Mucosa of gallbladder (tissue), 1 donor: ENCODE results near the gene GRM3. TPM values are rescaled to one million over a fixed set of nuclear protein-coding genes. Genes with fewer than 3 reads are reported as not detected.

Source experiments
- DNase-seq: peaks from one replicate; pipeline ENCODE4 v3.0.0-alpha.2; 2020; ENCODE audit warnings: low spot score
- total RNA-seq: library from RNA; stranded (reverse); gene quantifications from one replicate; pipeline ENCODE4 v1.2.1, GENCODE V29; 2021
- donor health status: DM: no; HTN: no; CAD: no.

Gene GRM3
- total RNA-seq, 1 donor from 2014 or later, result 0.09 TPM

DNA sequence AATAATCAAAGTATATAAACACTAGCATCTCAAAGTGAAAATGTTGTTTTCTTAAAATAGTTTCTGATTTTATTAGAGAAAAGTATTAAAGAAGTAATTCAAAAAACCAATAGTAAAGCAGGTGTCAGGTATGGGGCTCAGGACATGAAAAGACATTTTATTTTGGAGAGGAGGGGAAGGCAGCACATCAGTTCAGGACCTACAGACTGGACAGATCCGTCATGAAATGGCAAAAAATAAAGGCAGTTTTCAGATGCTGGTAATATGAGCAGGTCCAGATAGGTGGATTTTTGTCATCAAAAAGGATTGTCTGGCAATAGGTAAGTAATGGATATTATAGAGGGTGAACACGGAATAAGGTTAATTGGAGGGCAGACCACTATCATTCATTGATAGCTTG is 49.0 kb downstream of the GRM3 start:
- no peak for DNase-seq

DNA sequence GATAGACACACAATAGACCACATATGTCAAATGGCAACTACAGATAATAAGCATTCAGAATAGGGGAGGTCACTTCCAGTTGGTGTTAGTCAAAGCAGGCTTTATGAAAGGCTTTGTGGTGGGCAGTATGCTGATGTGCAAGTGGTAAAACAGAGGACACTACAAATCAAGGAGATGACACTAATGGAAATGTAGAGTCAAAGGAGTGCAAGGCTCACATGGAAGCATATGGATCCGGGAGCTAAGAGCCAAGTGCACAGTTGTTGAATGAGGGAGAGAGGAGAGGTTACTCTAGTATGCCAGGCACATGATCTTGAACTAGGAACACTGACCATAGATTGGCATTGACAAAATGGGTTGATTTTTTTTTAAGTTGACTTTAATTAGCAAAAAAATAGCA is 62.7 kb downstream of the GRM3 start:
- DNase-seq, result no peak

DNA sequence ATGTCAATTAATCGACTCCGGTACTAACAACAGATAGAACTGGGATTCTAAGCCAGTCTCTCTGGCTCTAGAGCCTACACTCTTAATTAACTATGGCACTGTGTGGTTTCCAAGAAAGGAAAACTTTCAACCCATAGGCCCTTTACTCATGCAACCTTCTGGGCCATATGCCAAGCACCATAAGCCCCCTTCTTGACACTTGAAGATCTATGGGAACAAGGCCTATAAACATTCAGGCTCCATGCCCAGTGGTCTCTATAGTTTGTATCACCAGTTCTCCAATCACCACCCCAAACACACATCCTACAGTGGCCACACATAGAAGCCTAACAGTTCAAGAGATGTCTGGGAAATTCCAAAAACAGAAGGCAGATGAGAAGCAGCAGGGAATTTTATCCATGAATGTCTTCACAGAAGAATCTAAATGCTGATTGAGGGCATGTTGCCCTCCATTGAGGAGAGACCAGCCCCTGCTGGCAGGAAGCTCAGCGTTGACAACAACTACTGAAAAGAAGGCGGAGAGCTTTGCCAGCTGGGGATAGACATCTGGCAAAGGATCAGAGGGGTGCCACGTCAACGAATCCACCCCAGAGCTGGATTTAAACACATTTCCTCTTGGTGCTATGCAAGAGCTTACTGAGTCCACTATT is 64.4 kb downstream of the GRM3 start:
- no peak for DNase-seq

DNA sequence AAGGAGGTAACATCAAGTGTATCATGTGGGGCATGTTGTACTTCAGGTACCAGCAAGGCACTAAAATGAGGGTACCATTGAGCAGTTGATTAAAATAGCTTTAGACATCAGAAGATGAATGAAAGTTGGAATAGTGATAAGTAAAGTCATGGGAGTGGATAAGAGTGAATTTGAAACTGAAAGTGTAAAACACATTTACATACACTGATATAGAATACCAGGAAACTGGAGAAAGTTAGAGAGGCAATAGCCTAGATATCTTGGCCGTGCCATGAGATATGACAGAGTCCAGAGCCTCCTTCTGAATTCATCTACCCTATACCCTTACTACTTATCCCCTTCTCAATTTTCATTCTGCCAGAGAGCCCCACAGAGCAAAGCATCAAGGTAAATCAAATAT is 76.6 kb downstream of the GRM3 start:
- no peak for DNase-seq

DNA sequence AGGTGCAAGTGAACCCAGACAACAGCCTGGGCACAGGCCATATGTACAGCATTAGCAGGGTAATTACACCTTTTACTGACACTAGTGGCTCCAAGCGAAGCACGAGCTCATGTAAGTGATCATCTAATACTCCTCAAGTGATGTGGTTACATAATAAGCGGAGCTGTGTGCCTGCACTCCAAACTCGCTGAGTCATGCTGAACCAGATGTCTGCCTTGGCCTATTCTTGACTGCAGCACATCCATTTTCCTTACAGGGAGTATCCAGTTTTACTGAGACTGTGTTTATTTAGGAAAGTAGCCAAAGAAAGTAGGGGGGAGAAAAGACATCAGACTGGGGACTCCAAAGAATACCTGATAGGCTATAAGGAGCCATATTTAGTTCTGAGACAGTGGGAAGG is 90.1 kb downstream of the GRM3 start:
- DNase-seq, result no peak

DNA sequence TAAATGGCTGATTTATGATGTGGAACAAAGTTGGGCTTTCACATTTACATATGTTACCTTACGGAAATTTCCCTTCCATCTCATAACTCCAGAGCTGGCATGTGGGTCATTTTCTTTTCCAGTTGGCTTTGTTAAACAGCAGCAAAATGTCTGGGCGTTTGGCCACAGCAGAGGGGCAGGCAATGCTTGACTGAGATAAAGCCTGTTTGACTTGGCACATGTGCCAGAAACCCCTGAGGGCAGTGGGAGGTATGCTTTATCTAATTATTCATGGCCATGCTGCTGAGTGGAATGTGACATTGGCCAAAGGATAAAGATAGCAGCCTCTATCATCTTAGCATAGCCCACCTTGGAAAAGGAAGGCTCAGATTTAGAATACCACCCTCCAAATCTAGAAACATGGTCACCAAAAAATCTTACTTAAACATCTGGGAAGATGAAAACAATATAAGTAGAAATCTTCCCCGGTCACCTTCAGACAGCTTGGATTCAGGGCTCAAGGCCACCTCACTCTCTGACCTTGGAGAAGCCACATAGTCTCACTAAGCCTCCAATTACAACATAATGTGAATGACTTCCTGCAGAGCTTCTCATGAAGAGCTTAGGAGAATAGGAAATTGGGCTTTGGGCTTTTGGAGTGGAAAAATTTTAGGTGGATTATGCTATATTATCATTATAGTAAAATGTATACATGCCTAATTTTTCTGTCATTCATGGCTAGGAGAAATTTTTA is 101.5 kb downstream of the GRM3 start:
- peak; percentile 24 for DNase-seq

DNA sequence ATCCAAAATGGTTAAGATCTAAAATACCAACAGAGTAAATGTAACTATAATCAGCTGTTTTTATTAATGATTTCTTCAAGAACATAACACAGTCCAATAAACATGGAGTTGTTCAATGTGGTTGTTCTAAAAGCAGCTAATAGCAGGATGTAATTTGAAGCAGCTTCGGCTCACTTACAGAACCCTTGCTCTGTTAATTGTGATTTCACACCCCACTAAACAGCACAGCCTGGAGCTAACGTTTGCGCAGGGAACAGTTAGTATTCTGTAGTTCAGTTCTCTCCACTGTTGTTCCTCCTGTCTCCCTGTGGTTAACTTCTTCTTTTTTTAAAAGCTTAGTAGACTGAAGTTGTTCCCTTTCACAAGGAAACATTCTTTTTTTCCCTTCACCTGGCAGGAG is 104.0 kb downstream of the GRM3 start:
- no peak for DNase-seq

DNA sequence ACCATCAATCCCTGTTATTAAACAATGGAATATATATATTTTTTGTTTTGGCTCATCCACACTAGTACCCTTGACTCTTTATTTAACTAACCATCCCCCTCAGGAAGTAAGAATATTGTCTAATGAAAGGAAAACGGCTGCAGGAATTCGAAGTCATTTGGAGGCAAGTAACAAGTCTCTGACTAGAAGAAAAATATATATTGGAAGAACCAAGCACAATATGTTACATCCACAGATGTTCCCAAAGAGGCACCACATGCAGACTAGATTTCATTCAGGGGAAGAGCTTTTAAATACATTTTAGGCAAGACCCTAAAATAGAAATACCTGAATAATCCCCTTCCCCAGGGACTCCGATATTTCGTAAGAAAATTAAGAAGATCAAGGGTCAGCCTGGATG is 104.5 kb downstream of the GRM3 start:
- DNase-seq, result no peak

DNA sequence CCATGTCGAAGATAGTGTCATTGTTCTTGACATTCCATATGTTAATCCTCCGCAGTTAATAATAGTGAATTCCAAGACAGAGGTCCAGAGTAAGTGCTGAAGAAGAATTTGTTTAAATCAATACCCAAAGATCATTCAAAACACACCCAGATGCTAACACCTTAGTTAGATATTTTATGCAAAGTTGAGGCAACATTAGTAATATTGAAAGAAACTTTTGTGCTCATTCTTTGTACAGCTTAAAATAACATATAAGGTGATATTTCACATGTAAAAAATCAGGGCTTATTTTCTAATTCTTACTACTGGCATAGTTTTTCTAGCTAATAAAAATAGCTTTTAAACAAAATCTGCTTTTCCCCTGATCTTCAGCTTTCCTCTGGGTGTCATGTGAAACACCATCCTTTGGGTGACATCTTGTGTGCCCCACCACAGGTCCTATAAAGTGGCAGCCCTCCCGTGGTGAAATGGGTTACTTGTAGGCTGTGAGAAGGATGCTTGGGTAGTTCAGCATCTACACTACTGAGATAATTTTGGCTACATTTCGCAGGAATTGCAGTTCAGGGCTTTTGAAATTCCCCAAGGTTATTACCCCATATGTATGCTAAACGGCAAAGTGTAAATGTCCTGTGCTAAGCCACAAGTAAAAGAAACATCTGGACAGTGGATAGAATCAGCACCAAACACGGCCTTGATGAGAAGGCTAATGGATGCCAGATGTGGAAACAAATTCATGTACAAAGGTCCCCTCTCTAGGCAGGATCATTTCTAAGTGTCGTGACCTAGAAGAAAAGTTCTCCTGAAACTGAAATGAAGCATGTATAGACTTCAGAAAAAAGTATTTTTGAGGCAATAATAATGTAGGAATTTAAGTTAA is 105.4 kb downstream of the GRM3 start:
- no peak for DNase-seq

DNA sequence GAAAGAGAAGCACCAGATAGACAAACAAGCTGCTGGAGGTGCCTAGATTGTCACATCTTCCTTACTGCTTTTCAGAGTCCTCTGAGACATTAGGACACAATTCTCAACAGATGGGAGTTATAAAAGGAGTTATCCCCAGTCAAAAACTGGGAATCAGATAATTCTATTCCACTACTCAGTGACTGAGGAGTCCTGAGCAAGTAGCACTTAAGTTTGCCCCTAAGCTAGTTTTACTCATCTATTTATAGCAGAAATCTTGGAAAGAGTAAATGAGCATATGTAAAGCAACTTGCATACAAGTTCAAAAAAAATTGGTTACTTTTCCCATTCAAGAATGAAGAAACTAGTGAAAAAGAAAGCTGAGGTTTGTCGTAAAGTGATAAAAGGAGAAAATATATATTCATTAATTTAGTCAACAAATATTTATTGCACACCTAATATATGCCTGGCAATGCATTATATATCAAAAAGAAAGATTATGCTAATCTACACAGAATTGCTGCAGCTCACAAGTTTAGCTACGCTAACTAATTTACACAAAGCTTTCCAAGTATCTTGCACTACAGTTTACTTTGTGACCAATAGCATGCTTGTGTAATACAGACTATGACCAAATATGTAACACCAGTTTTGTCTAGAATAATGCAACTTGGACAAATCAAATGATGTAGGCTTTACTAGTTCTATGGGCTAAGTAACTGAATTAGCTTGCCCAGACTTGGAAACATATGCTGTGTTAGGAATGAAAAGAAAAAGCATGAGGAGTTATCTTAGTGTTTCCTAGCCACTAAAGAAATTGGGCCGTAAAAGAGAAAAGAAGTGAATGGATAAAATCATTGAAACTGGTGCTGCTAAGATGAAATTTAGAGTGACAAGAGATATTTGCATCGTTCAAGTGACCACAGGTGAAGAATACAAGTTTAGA is 106.3 kb downstream of the GRM3 start:
- no peak for DNase-seq

DNA sequence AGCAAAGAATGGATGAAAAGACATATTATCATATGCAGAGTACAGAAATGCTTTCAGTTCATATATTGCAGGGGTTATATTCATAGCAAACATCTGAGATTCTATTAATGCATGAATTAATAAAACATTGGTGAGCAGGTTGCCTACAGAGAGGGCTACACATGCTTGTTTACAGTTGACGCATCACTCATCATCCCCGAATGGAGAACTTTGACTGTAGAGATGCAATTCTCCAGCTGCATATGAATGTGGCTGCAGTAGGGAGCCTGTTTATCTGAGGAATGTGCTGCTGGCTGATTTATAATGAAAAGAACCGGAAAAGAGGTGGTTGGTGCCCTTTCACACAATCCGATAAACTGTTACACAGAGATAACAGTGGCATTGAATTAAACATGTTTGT is 116.5 kb downstream of the GRM3 start:
- no peak for DNase-seq

DNA sequence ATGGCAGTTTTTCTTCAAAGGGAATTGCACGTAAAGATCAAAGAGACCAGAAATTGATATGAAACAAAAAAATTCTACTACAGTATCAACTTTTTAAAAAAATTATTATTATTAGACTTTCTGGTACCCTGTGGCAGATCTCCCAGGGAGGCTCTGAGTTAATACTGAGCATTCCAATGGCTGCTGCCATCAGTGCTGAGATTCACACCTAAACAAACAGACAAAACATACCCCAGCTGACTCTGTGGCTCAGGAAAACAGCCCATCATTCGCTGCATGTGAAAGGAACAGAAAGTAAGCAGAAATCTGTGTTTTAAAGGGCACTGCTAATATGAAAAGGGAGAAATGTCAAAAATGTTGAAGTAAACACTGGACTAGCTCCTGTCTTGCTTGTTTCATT is 118.4 kb downstream of the GRM3 start:
- DNase-seq, result no peak

DNA sequence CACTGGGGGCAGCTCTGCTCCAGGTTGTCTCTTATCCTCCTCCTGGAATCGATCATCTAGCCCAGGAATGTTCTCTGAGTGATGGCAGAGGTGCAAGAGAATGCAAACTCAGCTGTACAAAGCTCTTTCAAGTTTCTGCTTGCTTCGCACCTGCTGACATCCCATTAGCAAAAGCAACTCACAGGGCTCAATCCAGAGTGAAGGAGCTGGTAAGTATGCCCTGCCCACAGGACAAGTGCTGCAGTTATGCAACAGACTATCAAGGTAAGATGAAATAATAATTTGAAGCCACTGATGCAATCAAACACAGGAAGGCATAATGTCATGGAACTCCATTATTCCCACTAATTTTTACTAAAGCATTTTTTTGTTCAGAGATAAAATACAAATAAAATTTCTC is 122.2 kb downstream of the GRM3 start:
- no peak for DNase-seq

DNA sequence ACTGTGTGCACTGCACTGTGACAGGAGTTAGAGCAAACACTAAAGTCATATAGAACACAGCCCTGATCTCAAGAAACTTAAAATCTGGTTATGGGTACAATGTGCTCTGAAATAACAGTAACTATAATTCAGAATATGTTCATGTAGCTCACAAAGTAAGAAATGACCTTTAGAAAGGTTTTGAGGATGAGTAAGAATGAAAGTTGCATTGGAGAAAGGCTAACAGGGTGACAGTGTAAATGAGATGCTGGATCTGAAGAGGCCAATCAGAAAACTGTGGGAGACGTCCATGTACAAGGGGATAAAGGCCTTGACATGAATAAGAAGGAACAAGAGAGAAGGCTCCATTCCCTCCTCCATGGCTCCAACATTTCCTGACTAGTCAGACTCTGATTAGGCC is 124.7 kb downstream of the GRM3 start:
- DNase-seq, result no peak

DNA sequence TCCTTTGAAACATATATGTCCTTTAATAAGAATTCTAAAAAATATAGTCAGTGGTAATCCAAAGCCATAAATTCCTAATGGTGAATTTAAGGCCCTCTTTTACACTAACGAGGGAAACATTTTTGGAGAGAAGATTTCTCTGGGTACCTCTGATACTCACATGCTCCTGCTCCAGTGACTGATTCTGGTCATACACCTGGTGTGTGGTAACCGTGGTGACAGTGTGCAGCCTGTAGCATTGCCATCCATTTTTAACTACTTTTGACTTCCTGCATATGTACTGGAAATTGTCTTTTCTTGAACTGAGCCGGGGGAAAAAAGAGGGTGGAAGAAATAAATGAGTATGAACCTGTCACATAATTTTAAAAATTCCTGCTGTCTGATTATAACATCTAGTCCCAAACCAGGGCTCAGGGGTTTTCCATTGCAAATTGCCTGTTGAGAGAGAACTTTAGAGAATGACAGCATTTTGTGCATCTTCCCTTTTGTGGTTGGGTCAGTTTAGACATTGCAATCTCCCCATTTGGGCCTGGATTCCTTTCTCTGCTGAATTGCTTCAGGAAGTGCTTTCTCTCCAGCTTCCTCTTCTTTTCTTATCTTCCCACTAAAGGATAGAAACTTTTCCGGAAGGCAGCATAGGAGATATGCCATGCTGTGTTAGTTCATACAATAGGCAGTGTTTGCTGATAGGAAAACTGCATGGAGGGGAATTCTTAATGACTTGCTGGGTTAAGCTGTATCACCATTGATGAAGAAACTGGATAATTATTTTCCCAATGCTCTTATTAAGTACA is 125.5 kb downstream of the GRM3 start:
- no peak for DNase-seq

DNA sequence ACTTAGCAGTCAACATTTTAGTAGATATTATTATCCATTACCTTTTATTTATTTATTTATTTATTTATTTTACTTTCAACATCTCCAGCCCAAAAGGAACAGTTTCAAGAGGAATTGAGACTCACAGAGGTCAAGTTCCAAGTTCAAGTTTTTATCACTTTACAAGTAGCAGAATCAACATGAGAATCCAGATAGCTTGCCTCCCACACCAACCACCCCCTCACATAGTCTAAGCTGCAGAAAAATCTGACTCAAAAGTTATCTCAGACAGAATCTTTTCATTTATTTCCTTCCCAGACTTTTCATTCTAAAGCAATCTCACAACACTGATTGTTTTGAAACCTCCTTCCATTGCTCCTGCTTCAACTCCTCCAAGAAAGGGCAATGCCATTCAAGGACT is 129.6 kb downstream of the GRM3 start:
- no peak for DNase-seq

DNA sequence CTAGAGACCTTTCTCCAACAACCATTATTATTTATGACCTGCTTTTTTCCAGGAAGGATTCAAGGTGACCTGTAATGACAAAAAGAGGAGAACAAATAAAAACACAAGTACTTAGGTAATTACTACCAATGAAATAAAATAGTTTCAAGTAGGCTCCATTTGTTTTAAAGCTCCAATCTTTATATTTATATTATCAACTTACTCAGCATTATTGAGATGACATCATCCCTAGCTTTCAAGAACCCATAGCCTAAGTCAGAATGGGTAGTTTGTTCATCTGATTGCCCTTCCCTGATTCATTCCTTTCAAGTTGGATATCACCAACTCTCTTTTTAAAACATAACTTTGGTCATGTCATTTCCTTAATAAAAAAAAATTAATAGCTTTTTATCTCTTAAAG is 131.5 kb downstream of the GRM3 start:
- DNase-seq, result no peak

DNA sequence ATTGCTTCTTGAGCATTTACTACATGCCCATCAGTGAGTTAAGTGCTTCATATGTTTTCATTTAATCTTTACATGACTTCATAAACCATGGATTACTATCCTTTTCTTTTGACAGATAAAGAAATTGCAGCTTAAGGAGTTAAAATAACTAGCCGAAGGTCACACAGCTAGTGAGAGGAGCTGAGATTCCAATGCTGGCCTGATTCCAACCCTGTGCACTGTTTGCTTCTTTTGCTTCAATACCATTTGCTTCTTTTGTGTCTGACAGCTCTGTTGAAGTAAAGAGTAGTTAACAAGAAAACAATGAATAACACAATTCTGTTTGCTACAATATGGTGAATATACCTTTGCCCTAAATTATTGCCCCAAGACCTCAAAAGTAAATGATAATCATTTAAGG is 132.4 kb downstream of the GRM3 start:
- DNase-seq, result no peak

DNA sequence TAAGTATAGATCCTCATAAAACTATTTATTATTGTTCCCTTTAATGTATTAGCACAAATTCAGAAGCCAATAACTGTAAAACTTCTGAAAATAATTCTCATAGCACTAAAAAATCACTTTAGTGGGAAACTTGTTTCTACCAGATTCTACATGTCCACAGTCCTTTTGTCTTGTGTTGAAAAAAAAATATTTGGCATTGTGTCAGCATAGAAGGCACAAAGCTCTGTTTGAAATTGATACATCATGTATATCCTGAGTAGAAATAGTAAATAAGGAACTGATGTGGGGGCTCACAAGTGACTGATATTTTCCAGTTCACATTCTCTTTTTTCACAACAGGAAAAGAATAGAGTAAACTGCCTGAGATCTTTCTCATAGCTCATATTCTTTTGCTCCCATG is 134.6 kb downstream of the GRM3 start:
- DNase-seq, result no peak

DNA sequence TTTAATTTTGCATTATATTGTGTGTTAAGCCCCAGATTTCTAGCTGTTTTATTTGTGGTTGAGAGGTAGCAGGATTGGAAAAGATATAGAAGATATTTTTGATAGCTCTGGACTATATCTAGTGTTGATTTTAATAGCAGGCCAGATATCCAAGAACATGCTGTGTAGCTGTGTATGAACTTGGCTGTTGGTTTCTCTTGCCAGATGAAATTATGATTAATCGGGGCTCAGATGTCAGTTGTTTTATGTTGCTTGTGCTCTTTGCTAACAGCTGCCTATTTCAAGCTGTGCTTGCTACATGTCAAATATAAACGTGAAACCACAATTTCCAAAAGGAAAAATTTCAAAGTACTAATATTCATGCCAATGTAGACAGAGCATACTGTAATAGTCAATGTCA is 141.1 kb downstream of the GRM3 start:
- DNase-seq, result no peak

DNA sequence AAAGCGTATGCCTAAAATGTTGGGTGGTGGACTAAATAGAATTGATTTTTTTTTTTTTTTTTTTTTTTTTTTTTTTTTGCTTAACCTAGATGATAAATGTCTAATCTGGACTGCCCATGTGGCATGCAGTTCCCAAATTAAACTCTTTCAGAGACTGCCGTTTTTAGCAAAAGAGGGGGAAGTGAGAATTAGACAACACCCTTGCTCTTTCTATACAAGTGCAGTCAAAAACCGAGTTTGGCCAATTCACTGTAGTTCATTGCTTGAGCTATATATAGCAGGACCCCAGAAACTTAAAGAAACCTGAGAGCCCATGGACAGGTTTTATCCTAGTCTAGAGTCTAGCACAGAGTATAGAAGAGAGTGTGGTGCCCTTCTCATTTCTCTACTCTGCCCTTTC is 141.9 kb downstream of the GRM3 start:
- no peak for DNase-seq
